Retina (tissue), 1 donor: Measurements from ENCODE around the gene TMOD1.

Experiments used
- DNase-seq: peaks from one replicate; pipeline ENCODE4 v3.0.0-alpha.2; 2016

TMOD1 gene

GRCh38 chr9:97551308-97551707, 49.8 kb downstream of the TMOD1 start:
- DNase-seq: no peak

DNA sequence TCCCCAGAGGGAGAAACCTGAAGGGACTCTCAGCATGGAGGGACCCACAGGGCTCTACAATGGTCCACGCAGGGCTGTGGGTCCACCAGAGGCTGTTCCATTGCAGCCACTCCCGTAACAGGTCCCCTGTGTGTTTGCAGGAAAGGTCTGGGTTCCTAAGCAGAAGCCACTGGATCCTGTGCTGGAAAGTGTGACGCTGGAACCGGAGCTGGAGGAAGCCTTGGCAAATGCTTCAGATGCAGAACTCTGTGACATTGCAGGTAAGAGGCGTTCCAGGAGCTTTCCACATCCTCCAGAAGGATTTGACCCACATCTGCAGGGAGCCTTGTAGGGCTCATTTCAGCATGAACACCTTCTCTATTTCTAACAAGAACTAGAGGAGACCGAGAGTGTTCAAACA, 51.7 kb downstream of the TMOD1 start:
- no peak for DNase-seq

- DNase-seq: no peak
These were observed 52.4 kb downstream of the TMOD1 start for GRCh38 chr9:97553841-97554240.

- no peak for DNase-seq
These were observed 53.2 kb downstream of the TMOD1 start for GRCh38 chr9:97554566-97555075.

GRCh38 chr9:97555164-97555563, 53.7 kb downstream of the TMOD1 start:
- peak; percentile 55 for DNase-seq

DNA sequence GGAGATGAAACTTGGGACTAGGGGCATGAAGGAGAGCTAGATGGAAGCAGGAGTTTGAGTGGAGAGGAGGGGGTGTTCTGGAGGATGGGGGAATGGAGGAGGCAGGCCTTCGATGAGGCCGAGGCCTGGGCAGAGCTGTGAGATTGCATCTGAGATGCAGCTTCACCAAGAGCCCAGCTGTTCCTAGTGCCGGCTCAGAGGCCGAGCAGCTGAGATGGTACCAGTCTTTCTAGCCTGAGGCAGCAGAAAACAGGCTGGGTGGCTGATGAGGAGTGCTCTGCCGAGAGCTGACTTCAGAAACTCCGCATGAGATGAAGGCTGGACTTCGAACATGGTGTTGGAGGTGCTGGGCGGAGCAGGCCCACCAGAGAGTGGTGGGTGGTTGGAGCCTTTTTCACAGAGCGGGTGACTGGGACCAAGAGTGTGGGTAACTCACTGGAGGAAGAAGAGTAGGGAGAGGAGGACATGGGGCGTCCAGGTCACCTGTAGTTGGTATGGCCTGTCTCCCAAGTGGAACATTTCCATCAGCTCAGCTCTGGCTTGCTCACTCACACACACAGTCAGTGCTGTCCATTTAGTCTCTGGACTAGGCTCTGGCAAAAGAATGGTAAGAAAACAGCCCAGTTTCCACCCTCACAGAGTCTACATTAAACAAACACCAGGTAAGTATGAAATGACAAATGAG, 54.7 kb downstream of the TMOD1 start:
- DNase-seq: no peak

- DNase-seq: no peak
These were observed 55.5 kb downstream of the TMOD1 start for GRCh38 chr9:97556721-97557605.

GRCh38 chr9:97557606-97558095, 56.2 kb downstream of the TMOD1 start:
- DNase-seq: no peak

- DNase-seq: no peak
These were observed 57.2 kb downstream of the TMOD1 start for GRCh38 chr9:97558701-97559101.

DNA sequence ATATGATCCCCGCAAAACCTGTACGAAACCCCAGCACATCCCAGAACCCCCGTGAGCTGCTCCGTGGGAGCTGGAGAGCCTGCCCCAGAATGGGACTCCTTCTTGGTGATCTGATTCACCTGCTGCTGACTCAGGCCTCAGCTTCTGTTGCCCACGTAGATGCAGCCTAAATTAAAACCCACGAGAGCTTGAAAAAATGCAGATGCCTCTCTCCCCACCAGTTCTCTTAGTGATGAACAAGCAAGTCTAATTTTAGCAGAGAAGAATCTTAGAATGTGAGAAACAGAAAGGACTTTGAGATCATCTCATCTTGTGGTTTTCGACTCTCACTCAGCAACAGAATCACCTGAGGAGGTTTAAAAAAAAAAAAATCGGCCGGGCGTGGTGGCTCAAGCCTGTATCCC, 57.6 kb downstream of the TMOD1 start:
- no peak for DNase-seq

DNA sequence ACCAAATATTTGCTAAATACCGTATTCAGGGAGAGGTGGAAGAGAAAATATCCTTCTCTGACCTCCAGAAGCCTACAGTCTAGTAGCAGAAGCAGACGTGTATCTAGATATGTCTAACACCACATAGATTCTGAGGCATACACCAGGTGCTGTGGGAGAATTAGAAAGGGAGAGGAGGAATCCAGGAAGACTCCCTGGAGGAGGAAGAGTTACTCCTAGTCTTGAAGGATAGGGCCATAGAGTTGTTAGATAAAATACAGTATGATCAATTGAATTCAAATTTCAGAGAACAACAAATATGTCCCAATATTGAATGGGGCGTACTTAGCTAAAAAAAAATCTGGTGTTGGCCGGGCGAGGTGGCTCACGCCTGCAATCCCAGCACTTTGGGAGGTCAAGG, 58.7 kb downstream of the TMOD1 start:
- no peak for DNase-seq

DNA sequence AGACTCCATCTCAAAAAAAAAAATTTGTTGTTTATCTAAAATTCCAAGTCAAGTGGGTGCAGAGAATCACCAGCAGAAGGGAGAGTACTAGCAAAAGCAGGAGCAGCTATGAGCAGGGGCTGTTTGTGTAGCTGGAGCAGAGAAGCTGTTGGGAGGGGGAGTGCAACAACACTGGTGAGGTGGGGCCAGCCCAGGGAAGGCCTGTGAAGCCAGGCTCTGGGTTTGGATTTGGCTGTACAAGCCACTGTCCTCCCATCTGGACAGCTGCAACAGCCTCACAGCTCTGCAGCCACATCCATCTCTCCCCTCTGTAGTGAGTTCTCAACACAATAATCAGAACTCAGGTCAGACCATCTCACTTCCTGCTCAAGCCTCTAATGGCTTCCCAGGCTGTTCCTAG, 59.4 kb downstream of the TMOD1 start:
- no peak for DNase-seq

DNA sequence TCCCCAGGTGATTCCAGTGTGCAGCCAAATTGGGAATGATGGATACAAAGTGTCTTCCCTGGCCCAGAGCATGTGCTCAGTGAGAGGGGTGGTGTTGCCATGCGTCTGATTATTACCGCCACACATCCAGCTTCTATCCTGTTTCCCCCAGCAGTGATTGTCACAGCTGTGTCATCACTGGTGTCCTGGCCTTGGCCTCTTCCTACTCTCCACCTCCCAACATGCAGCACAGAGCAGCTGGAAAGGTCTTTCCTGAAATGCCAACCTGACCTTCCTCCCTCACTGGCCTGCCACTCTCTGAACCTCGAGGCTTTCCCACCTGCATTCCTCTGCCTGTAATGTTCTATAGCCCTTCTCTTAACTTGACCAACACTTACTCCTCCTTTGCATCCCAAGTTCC, 60.0 kb downstream of the TMOD1 start:
- no peak for DNase-seq

- no peak for DNase-seq
These were observed 61.1 kb downstream of the TMOD1 start for GRCh38 chr9:97562542-97562941.

GRCh38 chr9:97563458-97564135, 62.1 kb downstream of the TMOD1 start:
- no peak for DNase-seq

GRCh38 chr9:97564291-97565175, 63.1 kb downstream of the TMOD1 start:
- no peak for DNase-seq

- no peak for DNase-seq
These were observed 63.8 kb downstream of the TMOD1 start for GRCh38 chr9:97565262-97565661.

GRCh38 chr9:97567182-97567893, 65.9 kb downstream of the TMOD1 start:
- DNase-seq: no peak

DNA sequence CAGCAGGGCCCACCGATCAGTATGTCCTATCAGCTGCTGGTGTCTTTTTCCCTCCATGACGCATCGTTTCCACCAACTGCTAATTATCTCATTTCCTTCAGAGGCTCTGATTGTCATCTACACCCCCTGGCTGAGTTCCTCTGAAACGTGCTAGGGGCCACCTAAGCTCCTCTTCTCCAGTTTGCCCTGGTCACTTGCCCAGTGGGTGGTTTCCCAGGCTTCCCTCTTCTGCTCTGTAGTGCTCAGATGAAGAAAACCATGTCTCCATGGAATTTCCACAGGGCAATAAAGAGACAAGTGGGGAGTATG, 66.4 kb downstream of the TMOD1 start:
- no peak for DNase-seq

DNA sequence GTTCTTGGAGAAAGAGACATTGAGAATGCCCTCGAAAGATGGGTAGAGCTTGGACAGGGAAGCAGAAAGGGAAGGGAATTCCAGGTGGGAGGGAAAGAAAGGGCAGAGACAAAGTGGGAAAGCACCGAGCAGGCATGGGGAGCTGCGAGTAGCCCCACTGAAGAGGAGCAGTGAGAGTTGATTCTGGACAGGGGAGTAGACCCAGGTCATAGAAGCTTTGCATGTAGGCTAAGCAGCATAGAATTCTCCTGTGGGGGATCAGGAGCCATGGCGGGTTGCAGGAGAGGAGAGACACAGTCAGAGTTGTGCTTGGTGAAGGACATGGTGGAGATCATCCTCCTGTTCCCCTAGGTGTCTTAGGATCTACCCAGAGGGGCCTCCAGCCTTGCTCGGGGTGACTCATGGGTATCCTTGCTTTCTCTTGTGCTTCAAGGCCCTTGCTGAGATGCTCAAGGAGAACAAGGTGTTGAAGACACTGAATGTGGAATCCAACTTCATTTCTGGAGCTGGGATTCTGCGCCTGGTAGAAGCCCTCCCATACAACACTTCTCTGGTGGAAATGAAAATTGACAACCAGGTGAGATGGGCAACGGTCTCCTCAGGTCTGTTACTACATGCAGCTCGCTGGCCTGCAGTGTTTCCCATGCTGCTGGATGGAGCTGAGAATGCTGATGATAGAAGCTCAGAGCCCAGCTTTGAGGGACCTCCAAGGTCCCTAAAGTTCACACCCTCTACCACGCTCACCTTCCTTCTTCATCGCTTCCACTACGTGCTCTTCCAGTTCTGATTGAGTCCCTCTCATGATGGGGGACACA, 67.2 kb downstream of the TMOD1 start:
- no peak for DNase-seq

DNA sequence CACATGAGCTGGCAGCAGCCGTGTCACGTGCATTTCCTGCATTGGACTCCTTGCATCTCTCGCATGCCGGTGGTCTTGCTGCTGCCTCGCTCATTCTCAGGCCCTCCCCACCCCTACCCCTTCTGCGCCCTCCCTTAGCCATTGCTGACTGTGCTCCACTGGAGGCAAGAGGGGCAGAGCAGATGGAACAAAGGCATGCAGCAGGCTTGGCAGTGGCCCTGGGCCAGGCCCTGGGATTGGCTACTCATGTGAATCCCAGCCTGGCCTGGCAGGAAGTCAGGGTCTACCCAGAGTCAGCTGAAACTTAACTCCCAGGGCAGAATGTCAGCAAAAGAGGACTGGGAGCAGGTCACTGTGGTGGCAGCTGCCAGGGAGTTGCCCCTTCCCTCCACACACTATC, 69.4 kb downstream of the TMOD1 start:
- no peak for DNase-seq
